Astrocyte (in vitro differentiated cells and primary cell): Measurements from ENCODE around the gene FA2H. TPM values are rescaled to one million over a fixed set of nuclear protein-coding genes. Genes with fewer than 3 reads are reported as not detected.

Experiments used
- DNase-seq: peaks from one replicate; pipeline ENCODE4 v3.0.0-alpha.2; 2010; ENCODE audit warnings: low read depth
- FAIRE-seq: peaks from 2 replicates; lab custom pipeline; 2011; peaks lifted over from hg19 to GRCh38; lab: Jason Lieb, UNC
- H2AFZ ChIP-seq: 2 replicates; pipeline ENCODE4 v1.6.0; 2012; ENCODE audit warnings: low read depth, low read length, inconsistent platforms
- H3K27ac ChIP-seq: 2 replicates; pipeline ENCODE4 v1.5.1; 2011; ENCODE audit warnings: low read depth, low read length, inconsistent platforms
- H3K27me3 ChIP-seq: 2 replicates; pipeline ENCODE4 v1.6.0; 2011; ENCODE audit warnings: low read length, inconsistent platforms; ENCODE audit not compliant: insufficient read depth
- H3K36me3 ChIP-seq: 2 replicates; pipeline ENCODE4 v1.5.1; 2011; ENCODE audit warnings: low read length, inconsistent platforms; ENCODE audit not compliant: insufficient read depth
- H3K4me1 ChIP-seq: 2 replicates; pipeline ENCODE4 v1.5.1; 2011; ENCODE audit warnings: low read length, inconsistent platforms; ENCODE audit not compliant: insufficient read depth
- H3K4me2 ChIP-seq: 2 replicates; pipeline ENCODE4 v1.6.0; 2012; ENCODE audit warnings: low read length, inconsistent platforms
- H3K4me3 ChIP-seq: 2 replicates; pipeline ENCODE4 v1.5.1; 2011; ENCODE audit warnings: low read depth, mild to moderate bottlenecking, low read length, inconsistent platforms; ENCODE audit not compliant: insufficient read depth
- H3K79me2 ChIP-seq: 2 replicates; pipeline ENCODE4 v1.6.0; 2012; ENCODE audit warnings: mild to moderate bottlenecking, low read length, inconsistent platforms; ENCODE audit not compliant: insufficient read depth
- H3K9ac ChIP-seq: 2 replicates; pipeline ENCODE4 v1.6.0; 2012; ENCODE audit warnings: mild to moderate bottlenecking, low read length, inconsistent platforms
- H3K9me3 ChIP-seq: 2 replicates; pipeline ENCODE4 v1.5.1; 2012; ENCODE audit warnings: low read depth, mild to moderate bottlenecking, low read length, inconsistent platforms; ENCODE audit not compliant: insufficient read depth
- H4K20me1 ChIP-seq: 2 replicates; pipeline ENCODE4 v1.6.0; 2012; ENCODE audit warnings: low read length, inconsistent platforms; ENCODE audit not compliant: insufficient read depth
- H3K27ac Mint-ChIP-seq: one replicate; pipeline ENCODE4 v1.8.0; 2021; ENCODE audit warnings: mild to moderate bottlenecking, mixed read lengths; ENCODE audit not compliant: unreplicated experiment
- H3K27me3 Mint-ChIP-seq: one replicate; pipeline ENCODE4 v1.8.0; 2021; ENCODE audit warnings: low read depth, mixed read lengths; ENCODE audit not compliant: unreplicated experiment
- H3K36me3 Mint-ChIP-seq: one replicate; pipeline ENCODE4 v1.8.0; 2021; ENCODE audit warnings: low read depth, mixed read lengths; ENCODE audit not compliant: unreplicated experiment
- H3K4me1 Mint-ChIP-seq: one replicate; pipeline ENCODE4 v1.8.0; 2021; ENCODE audit warnings: low read depth, mixed read lengths; ENCODE audit not compliant: unreplicated experiment
- H3K4me3 Mint-ChIP-seq: one replicate; pipeline ENCODE4 v1.8.0; 2021; ENCODE audit warnings: mild to moderate bottlenecking, moderate library complexity, mixed read lengths; ENCODE audit not compliant: unreplicated experiment
- H3K9me3 Mint-ChIP-seq: one replicate; pipeline ENCODE4 v1.8.0; 2021; ENCODE audit warnings: mild to moderate bottlenecking, mixed read lengths; ENCODE audit not compliant: unreplicated experiment
- EZH2 ChIP-seq: IDR thresholded peaks from 2 replicates; pipeline ENCODE4 v1.6.1; 2012; ENCODE audit warnings: mild to moderate bottlenecking, low read length, inconsistent platforms; ENCODE audit not compliant: insufficient read depth
- total RNA-seq: library from RNA; stranded (reverse); gene quantifications from 2 replicates; pipeline ENCODE4 v1.2.1, GENCODE V29; 2021
- TF ChIP-seq, protein P1 (sequence below): IDR thresholded peaks from 2 replicates; pipeline ENCODE4 v1.5.1; 2011; ENCODE audit warnings: low read depth, mild to moderate bottlenecking, inconsistent platforms, low read length, moderate library complexity; ENCODE audit not compliant: insufficient read depth

Gene FA2H
- total RNA-seq, 1 donor from 2014 or later, result 0.14 TPM

DNA sequence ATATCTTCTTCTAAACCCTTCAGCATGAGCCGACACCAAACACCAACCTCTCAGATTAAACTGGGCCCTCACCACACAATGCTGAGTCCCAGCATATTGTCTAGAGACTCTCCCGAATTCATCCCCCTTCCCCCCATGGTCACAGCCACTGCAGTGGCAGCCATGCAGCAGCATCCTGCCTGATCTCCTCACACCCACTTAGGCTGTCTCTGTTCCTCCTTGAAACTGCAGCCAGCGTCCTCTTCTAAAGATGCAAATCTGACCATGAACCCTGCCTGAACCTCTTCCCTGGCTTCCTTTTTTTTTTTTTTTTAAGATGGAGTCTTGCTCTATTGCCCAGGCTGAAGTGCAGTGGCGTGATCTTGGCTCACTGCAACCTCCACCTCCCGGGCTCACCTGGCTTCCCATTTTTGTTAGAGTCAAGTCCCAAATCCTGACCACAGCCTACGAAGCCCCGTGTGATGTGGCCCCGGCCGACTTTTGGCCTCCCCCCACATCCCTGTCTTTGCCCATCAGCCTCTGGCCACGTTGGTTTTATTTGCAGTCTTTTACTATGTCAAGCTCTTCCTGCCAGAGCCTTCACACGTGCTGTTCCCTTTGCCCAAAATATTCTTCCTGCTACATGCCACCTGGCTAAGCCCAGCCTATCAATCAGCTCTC lies 2.8 kb downstream of the FA2H start:
- Histone ChIP-seq H3K4me2 (no peak overlapping the region), H3K27ac (no peak overlapping the region), H4K20me1 (no peaks in the 10 kb centered on the region), H3K9ac (no peak overlapping the region), H2AFZ (no peak overlapping the region), H3K27me3 (peaks cover 36% of the 10 kb centered on the region), H3K79me2 (no peaks in the 10 kb centered on the region), H3K36me3 (no peaks in the 10 kb centered on the region), H3K4me1 (peaks cover 3% of the 10 kb centered on the region), H3K9me3 (no peaks in the 10 kb centered on the region), H3K4me3 (no peak overlapping the region)
- TF ChIP-seq, protein P1, sequence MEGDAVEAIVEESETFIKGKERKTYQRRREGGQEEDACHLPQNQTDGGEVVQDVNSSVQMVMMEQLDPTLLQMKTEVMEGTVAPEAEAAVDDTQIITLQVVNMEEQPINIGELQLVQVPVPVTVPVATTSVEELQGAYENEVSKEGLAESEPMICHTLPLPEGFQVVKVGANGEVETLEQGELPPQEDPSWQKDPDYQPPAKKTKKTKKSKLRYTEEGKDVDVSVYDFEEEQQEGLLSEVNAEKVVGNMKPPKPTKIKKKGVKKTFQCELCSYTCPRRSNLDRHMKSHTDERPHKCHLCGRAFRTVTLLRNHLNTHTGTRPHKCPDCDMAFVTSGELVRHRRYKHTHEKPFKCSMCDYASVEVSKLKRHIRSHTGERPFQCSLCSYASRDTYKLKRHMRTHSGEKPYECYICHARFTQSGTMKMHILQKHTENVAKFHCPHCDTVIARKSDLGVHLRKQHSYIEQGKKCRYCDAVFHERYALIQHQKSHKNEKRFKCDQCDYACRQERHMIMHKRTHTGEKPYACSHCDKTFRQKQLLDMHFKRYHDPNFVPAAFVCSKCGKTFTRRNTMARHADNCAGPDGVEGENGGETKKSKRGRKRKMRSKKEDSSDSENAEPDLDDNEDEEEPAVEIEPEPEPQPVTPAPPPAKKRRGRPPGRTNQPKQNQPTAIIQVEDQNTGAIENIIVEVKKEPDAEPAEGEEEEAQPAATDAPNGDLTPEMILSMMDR, result no peak
- TF ChIP-seq EZH2, result no peak
- no peak overlapping the region for H3K27ac Mint-ChIP-seq
- peaks cover 14% of the 10 kb centered on the region for H3K9me3 Mint-ChIP-seq
- peaks cover 80% of the 10 kb centered on the region for H3K27me3 Mint-ChIP-seq
- no peak overlapping the region for H3K4me3 Mint-ChIP-seq
- H3K4me1 Mint-ChIP-seq, result no peaks in the 10 kb centered on the region
- FAIRE-seq (no peak), DNase-seq (no peak)
- peaks cover 4% of the 10 kb centered on the region for H3K36me3 Mint-ChIP-seq

GRCh38 chr16:74770831-74771526 lies 3.6 kb downstream of the FA2H start:
- Histone ChIP-seq H3K27me3 (peaks cover 39% of the 10 kb centered on the region), H3K4me3 (no peak overlapping the region), H3K27ac (no peak overlapping the region), H2AFZ (no peak overlapping the region), H3K9ac (no peak overlapping the region), H3K4me1 (peaks cover 3% of the 10 kb centered on the region), H3K79me2 (no peaks in the 10 kb centered on the region), H3K9me3 (no peaks in the 10 kb centered on the region), H3K36me3 (no peaks in the 10 kb centered on the region), H3K4me2 (no peak overlapping the region), H4K20me1 (no peaks in the 10 kb centered on the region)
- Mint-ChIP-seq H3K27me3 (peaks cover 79% of the 10 kb centered on the region), H3K27ac (no peak overlapping the region), H3K4me1 (no peaks in the 10 kb centered on the region), H3K36me3 (peaks cover 4% of the 10 kb centered on the region), H3K9me3 (peaks cover 17% of the 10 kb centered on the region), H3K4me3 (no peak overlapping the region)
- no peak for FAIRE-seq
- DNase-seq, result no peak
- TF ChIP-seq, protein P1, result no peak
- no peak for TF ChIP-seq EZH2
